ENCODE results near the gene DPP4. TPM values are rescaled to one million over a fixed set of nuclear protein-coding genes. Genes with fewer than 3 reads are reported as not detected.

Gene DPP4
- total RNA-seq, 1 donor from 2014 or later: 0.59 TPM

DNA sequence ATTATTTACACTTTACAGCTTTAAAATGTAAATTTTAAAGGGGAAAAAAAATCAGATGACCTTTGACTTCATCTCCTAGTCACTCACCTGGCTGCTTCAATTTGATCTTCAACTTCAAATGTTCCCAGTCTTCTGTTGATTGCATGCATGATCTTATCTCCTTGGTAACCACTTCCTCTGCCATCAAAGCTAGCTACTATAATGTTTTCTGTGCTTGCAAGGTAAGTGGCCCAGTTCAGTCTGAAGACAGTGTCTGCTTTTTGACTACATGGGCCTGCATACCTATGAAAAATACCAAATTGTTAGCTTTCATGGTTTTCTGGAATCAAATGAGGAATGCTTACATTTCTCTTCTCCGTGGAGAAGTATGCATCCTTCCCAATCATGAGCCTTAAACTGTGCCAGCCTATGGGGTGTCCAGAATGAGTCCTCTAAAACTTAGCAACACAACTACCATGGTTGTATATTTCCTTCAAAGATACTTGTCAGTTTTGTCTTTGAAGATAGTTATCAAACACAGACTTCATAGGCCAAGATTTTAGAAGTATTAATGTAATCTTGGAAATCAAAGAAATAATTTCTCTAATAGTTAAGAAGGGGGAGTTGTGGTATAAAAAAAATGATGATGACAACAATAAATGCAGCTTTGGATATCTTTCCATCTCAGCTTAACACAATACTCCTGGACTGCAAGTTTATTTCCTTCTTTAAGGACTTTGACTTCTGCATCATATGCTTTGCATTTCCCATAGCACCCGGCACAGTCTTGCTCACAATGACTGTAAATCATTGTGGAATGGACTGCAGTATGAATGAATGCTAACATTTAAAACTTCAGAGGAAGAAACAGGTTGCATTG, 62.1 kb downstream of the DPP4 start:
- Mint-ChIP-seq H3K9me3 (ENCODE audit: unreplicated experiment) (no peaks in the 10 kb centered on the region), H3K27me3 (ENCODE audit: unreplicated experiment) (peaks cover 3% of the 10 kb centered on the region), H3K4me3 (ENCODE audit: unreplicated experiment) (no peak overlapping the region), H3K27ac (ENCODE audit: unreplicated experiment) (no peak overlapping the region), H3K36me3 (ENCODE audit: low read depth, unreplicated experiment) (no peaks in the 10 kb centered on the region), H3K4me1 (ENCODE audit: unreplicated experiment) (peaks cover 10% of the 10 kb centered on the region)
- DNase-seq (ENCODE audit: low spot score): no peak
- TF ChIP-seq CTCF (IDR thresholded peaks at IDR 0.05; ENCODE audit: unreplicated experiment): no peak

DNA sequence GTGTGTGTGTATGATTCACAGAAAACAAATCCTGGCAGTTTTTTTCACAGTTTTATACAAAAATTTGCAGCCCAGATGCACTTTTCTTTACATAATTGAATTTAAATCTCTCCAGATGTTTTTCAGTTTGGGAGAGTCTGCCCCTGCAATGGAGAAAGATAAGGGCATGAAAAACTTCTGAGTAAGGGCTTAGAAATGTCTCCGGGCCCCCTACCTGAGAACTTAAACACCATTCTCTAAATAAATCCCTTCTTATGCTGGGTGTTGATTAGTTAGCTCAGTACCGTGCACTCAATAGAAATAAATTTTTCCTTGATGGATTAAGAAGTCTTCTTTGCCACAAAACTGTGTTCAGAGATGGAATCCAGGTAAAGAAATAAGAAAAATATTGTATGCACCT, 64.5 kb downstream of the DPP4 start:
- Mint-ChIP-seq H3K4me1 (ENCODE audit: unreplicated experiment) (peaks cover 6% of the 10 kb centered on the region), H3K4me3 (ENCODE audit: unreplicated experiment) (no peak overlapping the region), H3K27me3 (ENCODE audit: unreplicated experiment) (no peaks in the 10 kb centered on the region), H3K27ac (ENCODE audit: unreplicated experiment) (no peak overlapping the region), H3K36me3 (ENCODE audit: low read depth, unreplicated experiment) (no peaks in the 10 kb centered on the region), H3K9me3 (ENCODE audit: unreplicated experiment) (no peaks in the 10 kb centered on the region)
- no peak for DNase-seq (ENCODE audit: low spot score)
- no peak for TF ChIP-seq CTCF (IDR thresholded peaks at IDR 0.05; ENCODE audit: unreplicated experiment)

GRCh38 chr2:162007447-162008040, 66.5 kb downstream of the DPP4 start:
- Mint-ChIP-seq H3K27me3 (ENCODE audit: unreplicated experiment) (peaks cover 6% of the 10 kb centered on the region), H3K4me1 (ENCODE audit: unreplicated experiment) (peaks cover 10% of the 10 kb centered on the region), H3K9me3 (ENCODE audit: unreplicated experiment) (no peaks in the 10 kb centered on the region), H3K4me3 (ENCODE audit: unreplicated experiment) (no peak overlapping the region), H3K36me3 (ENCODE audit: low read depth, unreplicated experiment) (no peaks in the 10 kb centered on the region), H3K27ac (ENCODE audit: unreplicated experiment) (no peak overlapping the region)
- TF ChIP-seq CTCF (IDR thresholded peaks at IDR 0.05; ENCODE audit: unreplicated experiment): peak; percentile 76
- DNase-seq (ENCODE audit: low spot score): no peak

- Mint-ChIP-seq H3K36me3 (ENCODE audit: low read depth, unreplicated experiment) (no peaks in the 10 kb centered on the region), H3K27ac (ENCODE audit: unreplicated experiment) (no peak overlapping the region), H3K4me3 (ENCODE audit: unreplicated experiment) (no peak overlapping the region), H3K4me1 (ENCODE audit: unreplicated experiment) (peaks cover 12% of the 10 kb centered on the region), H3K27me3 (ENCODE audit: unreplicated experiment) (peaks cover 6% of the 10 kb centered on the region), H3K9me3 (ENCODE audit: unreplicated experiment) (no peaks in the 10 kb centered on the region)
- no peak for DNase-seq (ENCODE audit: low spot score)
- TF ChIP-seq CTCF (IDR thresholded peaks at IDR 0.05; ENCODE audit: unreplicated experiment): no peak
Observed at GRCh38 chr2:162006337-162006736, 67.7 kb downstream of the DPP4 start.

GRCh38 chr2:162004031-162004430, 70.0 kb downstream of the DPP4 start:
- Mint-ChIP-seq H3K27ac (ENCODE audit: unreplicated experiment) (no peak overlapping the region), H3K36me3 (ENCODE audit: low read depth, unreplicated experiment) (no peaks in the 10 kb centered on the region), H3K4me1 (ENCODE audit: unreplicated experiment) (peaks cover 12% of the 10 kb centered on the region), H3K4me3 (ENCODE audit: unreplicated experiment) (no peak overlapping the region), H3K9me3 (ENCODE audit: unreplicated experiment) (no peaks in the 10 kb centered on the region), H3K27me3 (ENCODE audit: unreplicated experiment) (peaks cover 6% of the 10 kb centered on the region)
- no peak for DNase-seq (ENCODE audit: low spot score)
- no peak for TF ChIP-seq CTCF (IDR thresholded peaks at IDR 0.05; ENCODE audit: unreplicated experiment)

Measured in endothelial cell (in vitro differentiated cells).